ENCODE results near the gene FZD8. TPM values are rescaled to one million over a fixed set of nuclear protein-coding genes. Genes with fewer than 3 reads are reported as not detected.

FZD8 gene
- total and polyA plus RNA-seq, 2 experiments from 2014 or later, result 0.39 to 25.5 TPM

GRCh38 chr10:35638101-35638500 lies 4.0 kb downstream of the FZD8 start:
- DNase-seq, result no peak
- H3K9ac ChIP-seq, result no peak overlapping the region
- in situ Hi-C loops (cut with MboI), result loop anchor here (10.0 to 25.0 kb wide), 2 partner anchors 274 to 1087 kb away; no protein-coding TSS in a partner anchor
- no peaks in the 10 kb centered on the region for H3K9me2 ChIP-seq (ENCODE audit: insufficient read depth)
- 99 to 100% methylated on average over 4 of the region's 4 CpGs for WGBS, 2 experiments (ENCODE audit: low coverage in 1 of 2, low lambda C conversion rate in 2 of 2, missing lambda C conversion rate in 2 of 2)
- H3K9me3 ChIP-seq (ENCODE audit: low read depth), result no peaks in the 10 kb centered on the region
- H3K4me3 ChIP-seq, result peak overlapping the region; percentile 13; the same call in 1 of the 2 replicates
- no peaks in the 10 kb centered on the region for H4K20me1 ChIP-seq (ENCODE audit: insufficient read depth)
- peaks cover 25% of the 10 kb centered on the region for H3K79me2 ChIP-seq (ENCODE audit: insufficient read depth)
- peaks cover 4% of the 10 kb centered on the region for H3K4me1 ChIP-seq (ENCODE audit: insufficient read depth)
- no peak overlapping the region for H3K27ac ChIP-seq
- H3K27me3 ChIP-seq (replicated peaks; ENCODE audit: insufficient read depth), result no peaks in the 10 kb centered on the region
- no peak overlapping the region for H3K4me2 ChIP-seq (ENCODE audit: unreplicated experiment)
- 0 out of 2 replicates have a peak, but pooled peaks cover 5% of the 10 kb centered on the region for H3K36me3 ChIP-seq (ENCODE audit: low read depth)
- no peak for TF ChIP-seq EZH2phosphoT487 (IDR thresholded peaks at IDR 0.05; ENCODE audit: insufficient read depth, low read depth)
- no peak for TF ChIP-seq EZH2 (IDR thresholded peaks at IDR 0.05; ENCODE audit: insufficient read depth, poor library complexity, severe bottlenecking)
- H3F3A ChIP-seq (ENCODE audit: insufficient read depth), result peaks cover 28% of the 10 kb centered on the region
- no peak overlapping the region for H2AFZ ChIP-seq

GRCh38 chr10:35637462-35637861 lies 4.6 kb downstream of the FZD8 start:
- no peak overlapping the region for H3K9ac ChIP-seq
- no peak overlapping the region for H3K4me2 ChIP-seq (ENCODE audit: unreplicated experiment)
- H4K20me1 ChIP-seq (ENCODE audit: insufficient read depth), result no peaks in the 10 kb centered on the region
- WGBS, 2 experiments (ENCODE audit: low coverage in 1 of 2, low lambda C conversion rate in 2 of 2, missing lambda C conversion rate in 2 of 2), result 75% methylated on average over 8 of the region's 8 CpGs
- H3K27me3 ChIP-seq (replicated peaks; ENCODE audit: insufficient read depth), result no peaks in the 10 kb centered on the region
- 0 out of 2 replicates have a peak, but pooled peaks cover 5% of the 10 kb centered on the region for H3K36me3 ChIP-seq (ENCODE audit: low read depth)
- in situ Hi-C loops (cut with MboI), result loop anchor here (10.0 to 25.0 kb wide), 2 partner anchors 275 to 1087 kb away; no protein-coding TSS in a partner anchor
- H3K79me2 ChIP-seq (ENCODE audit: insufficient read depth), result peaks cover 25% of the 10 kb centered on the region
- H2AFZ ChIP-seq, result no peak overlapping the region
- H3K4me3 ChIP-seq, result no peak overlapping the region
- no peaks in the 10 kb centered on the region for H3K9me2 ChIP-seq (ENCODE audit: insufficient read depth)
- H3K27ac ChIP-seq, result no peak overlapping the region
- H3K9me3 ChIP-seq (ENCODE audit: low read depth), result no peaks in the 10 kb centered on the region
- TF ChIP-seq EZH2phosphoT487 (IDR thresholded peaks at IDR 0.05; ENCODE audit: insufficient read depth, low read depth) (no peak), EZH2 (IDR thresholded peaks at IDR 0.05; ENCODE audit: insufficient read depth, poor library complexity, severe bottlenecking) (no peak)
- DNase-seq, result no peak
- H3K4me1 ChIP-seq (ENCODE audit: insufficient read depth), result peaks cover 4% of the 10 kb centered on the region
- H3F3A ChIP-seq (ENCODE audit: insufficient read depth), result peaks cover 28% of the 10 kb centered on the region

- in situ Hi-C loops (cut with MboI), result loop anchor here (10.0 to 25.0 kb wide), 2 partner anchors 275 to 1088 kb away; no protein-coding TSS in a partner anchor
- Histone ChIP-seq H3K27ac (no peak overlapping the region), H3K9me3 (ENCODE audit: low read depth) (no peaks in the 10 kb centered on the region), H3F3A (ENCODE audit: insufficient read depth) (peaks cover 28% of the 10 kb centered on the region), H3K4me3 (no peak overlapping the region), H2AFZ (no peak overlapping the region), H3K36me3 (ENCODE audit: low read depth) (0 out of 2 replicates have a peak, but pooled peaks cover 5% of the 10 kb centered on the region), H3K4me2 (ENCODE audit: unreplicated experiment) (no peak overlapping the region), H3K4me1 (ENCODE audit: insufficient read depth) (peaks cover 4% of the 10 kb centered on the region), H3K9me2 (ENCODE audit: insufficient read depth) (no peaks in the 10 kb centered on the region), H3K79me2 (ENCODE audit: insufficient read depth) (peaks cover 25% of the 10 kb centered on the region), H4K20me1 (ENCODE audit: insufficient read depth) (no peaks in the 10 kb centered on the region), H3K9ac (no peak overlapping the region), H3K27me3 (replicated peaks; ENCODE audit: insufficient read depth) (no peaks in the 10 kb centered on the region)
- no peak for TF ChIP-seq EZH2 (IDR thresholded peaks at IDR 0.05; ENCODE audit: insufficient read depth, poor library complexity, severe bottlenecking)
- no peak for TF ChIP-seq EZH2phosphoT487 (IDR thresholded peaks at IDR 0.05; ENCODE audit: insufficient read depth, low read depth)
- no peak for DNase-seq
- WGBS, 2 experiments (ENCODE audit: low coverage in 1 of 2, low lambda C conversion rate in 2 of 2, missing lambda C conversion rate in 2 of 2), result 87 to 90% methylated on average over 7 of the region's 7 CpGs
These were observed 5.1 kb downstream of the FZD8 start for GRCh38 chr10:35636956-35637355.

- Histone ChIP-seq H3K9ac (no peak overlapping the region), H3K4me1 (ENCODE audit: insufficient read depth) (peaks cover 4% of the 10 kb centered on the region), H4K20me1 (ENCODE audit: insufficient read depth) (no peaks in the 10 kb centered on the region), H3K4me3 (no peak overlapping the region), H3F3A (ENCODE audit: insufficient read depth) (peaks cover 28% of the 10 kb centered on the region), H3K9me2 (ENCODE audit: insufficient read depth) (no peaks in the 10 kb centered on the region), H3K36me3 (ENCODE audit: low read depth) (0 out of 2 replicates have a peak, but pooled peaks cover 5% of the 10 kb centered on the region), H3K27me3 (replicated peaks; ENCODE audit: insufficient read depth) (no peaks in the 10 kb centered on the region), H3K79me2 (ENCODE audit: insufficient read depth) (peaks cover 20% of the 10 kb centered on the region), H3K9me3 (ENCODE audit: low read depth) (no peaks in the 10 kb centered on the region), H3K4me2 (ENCODE audit: unreplicated experiment) (no peak overlapping the region), H2AFZ (no peak overlapping the region), H3K27ac (no peak overlapping the region)
- no peak for TF ChIP-seq EZH2phosphoT487 (IDR thresholded peaks at IDR 0.05; ENCODE audit: insufficient read depth, low read depth)
- no peak for TF ChIP-seq EZH2 (IDR thresholded peaks at IDR 0.05; ENCODE audit: insufficient read depth, poor library complexity, severe bottlenecking)
- in situ Hi-C loops (cut with MboI), result loop anchor here (10.0 to 25.0 kb wide), 2 partner anchors 277 to 1089 kb away; no protein-coding TSS in a partner anchor
- DNase-seq, result peak; percentile 72
- 10 to 14% methylated on average over 6 of the region's 6 CpGs for WGBS, 2 experiments (ENCODE audit: low coverage in 1 of 2, low lambda C conversion rate in 2 of 2, missing lambda C conversion rate in 2 of 2)
These were observed 6.5 kb downstream of the FZD8 start for GRCh38 chr10:35635576-35635975.

All from GM23248 (cell line).